ENCODE measurements around the gene C10orf143. TPM values are rescaled to one million over a fixed set of nuclear protein-coding genes. Genes with fewer than 3 reads are reported as not detected.

Gene C10orf143
- total RNA-seq, 1 donor = 2.5 TPM

- H3K4me1 ChIP-seq (ENCODE audit: insufficient read depth, low read length) = no peaks in the 10 kb centered on the region
- no peaks in the 10 kb centered on the region for H3K9me3 ChIP-seq (ENCODE audit: low read depth, low read length)
- peaks cover 6% of the 10 kb centered on the region for H3K27me3 ChIP-seq (ENCODE audit: insufficient read depth, low read length)
- no peak overlapping the region for H3K4me2 ChIP-seq (ENCODE audit: insufficient read depth, low read length)
- H4K20me1 ChIP-seq (ENCODE audit: insufficient read depth, low read length) = no peaks in the 10 kb centered on the region
- TF ChIP-seq, protein P1, sequence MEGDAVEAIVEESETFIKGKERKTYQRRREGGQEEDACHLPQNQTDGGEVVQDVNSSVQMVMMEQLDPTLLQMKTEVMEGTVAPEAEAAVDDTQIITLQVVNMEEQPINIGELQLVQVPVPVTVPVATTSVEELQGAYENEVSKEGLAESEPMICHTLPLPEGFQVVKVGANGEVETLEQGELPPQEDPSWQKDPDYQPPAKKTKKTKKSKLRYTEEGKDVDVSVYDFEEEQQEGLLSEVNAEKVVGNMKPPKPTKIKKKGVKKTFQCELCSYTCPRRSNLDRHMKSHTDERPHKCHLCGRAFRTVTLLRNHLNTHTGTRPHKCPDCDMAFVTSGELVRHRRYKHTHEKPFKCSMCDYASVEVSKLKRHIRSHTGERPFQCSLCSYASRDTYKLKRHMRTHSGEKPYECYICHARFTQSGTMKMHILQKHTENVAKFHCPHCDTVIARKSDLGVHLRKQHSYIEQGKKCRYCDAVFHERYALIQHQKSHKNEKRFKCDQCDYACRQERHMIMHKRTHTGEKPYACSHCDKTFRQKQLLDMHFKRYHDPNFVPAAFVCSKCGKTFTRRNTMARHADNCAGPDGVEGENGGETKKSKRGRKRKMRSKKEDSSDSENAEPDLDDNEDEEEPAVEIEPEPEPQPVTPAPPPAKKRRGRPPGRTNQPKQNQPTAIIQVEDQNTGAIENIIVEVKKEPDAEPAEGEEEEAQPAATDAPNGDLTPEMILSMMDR (IDR thresholded peaks at IDR 0.05; ENCODE audit: extremely low read depth, low read depth, low read length) = no peak
- H3K79me2 ChIP-seq (ENCODE audit: insufficient read depth, low read length) = no peaks in the 10 kb centered on the region
- H3K4me3 ChIP-seq (ENCODE audit: insufficient read depth, low read length) = no peak overlapping the region
- no peak for DNase-seq (ENCODE audit: insufficient read length, low spot score, missing footprints)
- no peaks in the 10 kb centered on the region for H3K36me3 ChIP-seq (ENCODE audit: insufficient read depth, low read length)
- no peak overlapping the region for H2AFZ ChIP-seq (ENCODE audit: low read length)
- no peak overlapping the region for H3K27ac ChIP-seq (ENCODE audit: low read depth, low read length)
Observed at GRCh38 chr10:130044067-130045061, 66.3 kb downstream of the C10orf143 start.

DNA sequence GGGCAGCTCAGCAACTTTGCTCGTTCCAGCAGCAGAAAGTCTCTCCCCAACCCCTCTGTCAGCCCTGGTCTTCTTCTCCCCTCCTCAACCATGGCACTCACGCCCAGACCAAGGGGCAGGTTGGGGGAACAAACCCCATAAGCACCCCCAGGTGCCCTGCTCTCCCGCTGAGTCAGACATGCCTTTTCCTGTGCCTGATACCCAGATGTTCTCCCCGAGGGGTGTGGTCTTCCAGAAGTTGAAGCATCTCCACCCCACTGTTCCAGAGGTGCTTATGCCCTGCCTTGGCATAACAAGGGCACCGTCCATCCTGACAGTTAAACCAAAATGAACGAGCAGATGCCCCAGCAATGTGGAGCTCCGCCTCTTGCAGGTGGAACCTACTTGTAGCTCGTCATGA is 67.1 kb downstream of the C10orf143 start:
- no peak overlapping the region for H2AFZ ChIP-seq (ENCODE audit: low read length)
- peaks cover 6% of the 10 kb centered on the region for H3K27me3 ChIP-seq (ENCODE audit: insufficient read depth, low read length)
- H4K20me1 ChIP-seq (ENCODE audit: insufficient read depth, low read length) = no peaks in the 10 kb centered on the region
- H3K9me3 ChIP-seq (ENCODE audit: low read depth, low read length) = no peaks in the 10 kb centered on the region
- H3K4me3 ChIP-seq (ENCODE audit: insufficient read depth, low read length) = no peak overlapping the region
- H3K79me2 ChIP-seq (ENCODE audit: insufficient read depth, low read length) = no peaks in the 10 kb centered on the region
- no peak overlapping the region for H3K4me2 ChIP-seq (ENCODE audit: insufficient read depth, low read length)
- no peak overlapping the region for H3K27ac ChIP-seq (ENCODE audit: low read depth, low read length)
- H3K36me3 ChIP-seq (ENCODE audit: insufficient read depth, low read length) = no peaks in the 10 kb centered on the region
- TF ChIP-seq, protein P1 (IDR thresholded peaks at IDR 0.05; ENCODE audit: extremely low read depth, low read depth, low read length) = no peak
- DNase-seq (ENCODE audit: insufficient read length, low spot score, missing footprints) = no peak
- no peaks in the 10 kb centered on the region for H3K4me1 ChIP-seq (ENCODE audit: insufficient read depth, low read length)

GRCh38 chr10:130042381-130042780 is 68.2 kb downstream of the C10orf143 start:
- no peak for DNase-seq (ENCODE audit: insufficient read length, low spot score, missing footprints)
- H3K36me3 ChIP-seq (ENCODE audit: insufficient read depth, low read length) = no peaks in the 10 kb centered on the region
- TF ChIP-seq, protein P1 (IDR thresholded peaks at IDR 0.05; ENCODE audit: extremely low read depth, low read depth, low read length) = no peak
- no peaks in the 10 kb centered on the region for H4K20me1 ChIP-seq (ENCODE audit: insufficient read depth, low read length)
- H3K27me3 ChIP-seq (ENCODE audit: insufficient read depth, low read length) = peaks cover 6% of the 10 kb centered on the region
- H3K9me3 ChIP-seq (ENCODE audit: low read depth, low read length) = no peaks in the 10 kb centered on the region
- H3K4me1 ChIP-seq (ENCODE audit: insufficient read depth, low read length) = no peaks in the 10 kb centered on the region
- H3K4me3 ChIP-seq (ENCODE audit: insufficient read depth, low read length) = no peak overlapping the region
- no peak overlapping the region for H3K27ac ChIP-seq (ENCODE audit: low read depth, low read length)
- H3K79me2 ChIP-seq (ENCODE audit: insufficient read depth, low read length) = no peaks in the 10 kb centered on the region
- no peak overlapping the region for H2AFZ ChIP-seq (ENCODE audit: low read length)
- no peak overlapping the region for H3K4me2 ChIP-seq (ENCODE audit: insufficient read depth, low read length)
